Amygdala (tissue), 56 donors: ENCODE data around the gene POLR2C.

Experiments used
- DNase-seq, 56 donors: peaks; one replicate each; lab custom pipeline; 2025; lab: John Stamatoyannopoulos, UW

POLR2C gene

DNA sequence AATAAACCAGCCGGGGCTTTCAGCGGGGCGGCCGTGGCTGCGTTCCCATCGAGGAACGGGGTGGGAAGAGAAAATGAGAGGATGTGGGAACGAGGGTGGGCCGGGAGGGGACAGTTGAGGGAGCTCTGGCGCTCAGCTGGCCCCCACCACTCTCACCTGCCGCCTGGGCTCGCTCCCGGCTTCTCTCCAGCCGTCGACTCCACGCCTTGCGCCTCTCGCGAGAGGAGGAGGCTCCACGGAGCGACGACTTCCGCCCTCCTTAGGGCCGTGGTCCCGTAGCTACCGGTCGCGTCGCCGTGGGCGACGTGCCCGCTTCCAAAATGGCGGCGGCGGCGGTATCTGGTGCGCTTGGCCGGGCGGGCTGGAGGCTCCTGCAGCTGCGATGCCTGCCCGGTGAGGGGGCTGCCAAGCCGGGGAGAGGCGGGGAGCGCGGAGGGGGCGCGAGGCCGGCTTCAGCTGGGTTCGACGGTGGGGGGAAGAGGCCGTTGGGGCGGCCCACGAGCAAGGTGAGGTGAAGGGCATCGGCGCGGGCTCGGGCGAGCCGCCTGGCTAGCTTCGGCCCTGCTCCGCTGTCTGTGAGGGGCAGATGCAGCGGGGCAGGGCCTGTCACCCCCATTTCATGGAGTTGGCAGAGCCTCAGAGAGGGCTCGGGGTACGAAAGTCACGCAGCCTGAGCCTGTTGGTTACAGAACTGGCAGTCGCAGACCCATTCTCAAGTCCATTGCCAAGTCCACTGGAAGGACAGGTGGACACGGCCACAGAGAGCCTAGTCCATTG lies 15.1 kb upstream of the POLR2C start, which contains the start of the genes CIAPIN1 and COQ9:
Gene CIAPIN1, minus strand, starts transcription at position 200 of the 777 bp plus-strand sequence. CDS start 6,457 bp downstream, outside the sequence.
Gene COQ9, plus strand, starts transcription at position 294 of the 777 bp plus-strand sequence. Its CDS starts 27 bp downstream, at position 321.
- peak in 55 of 56 donors; percentile 23 to 92 (median 76) for DNase-seq

DNA sequence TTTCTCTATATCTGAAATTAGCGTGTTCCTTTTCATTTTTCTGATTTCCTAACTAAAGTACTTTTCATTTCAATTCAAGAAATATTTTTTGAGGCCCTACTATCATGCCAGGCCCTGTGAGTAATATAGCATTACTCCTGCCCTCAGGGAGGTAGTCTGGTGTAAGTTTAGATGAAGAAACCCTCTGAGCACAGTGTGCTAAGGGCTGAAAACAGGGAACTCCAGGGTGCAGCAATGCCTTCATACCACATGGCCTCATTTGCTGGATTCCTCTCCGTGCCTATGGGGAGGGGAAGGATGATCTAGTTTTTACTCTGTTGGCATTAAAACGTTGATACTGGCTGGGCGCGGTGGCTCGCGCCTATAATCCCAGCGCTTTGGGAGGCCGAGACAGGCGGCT lies 10.5 kb upstream of the POLR2C start:
- DNase-seq = no peak

DNA sequence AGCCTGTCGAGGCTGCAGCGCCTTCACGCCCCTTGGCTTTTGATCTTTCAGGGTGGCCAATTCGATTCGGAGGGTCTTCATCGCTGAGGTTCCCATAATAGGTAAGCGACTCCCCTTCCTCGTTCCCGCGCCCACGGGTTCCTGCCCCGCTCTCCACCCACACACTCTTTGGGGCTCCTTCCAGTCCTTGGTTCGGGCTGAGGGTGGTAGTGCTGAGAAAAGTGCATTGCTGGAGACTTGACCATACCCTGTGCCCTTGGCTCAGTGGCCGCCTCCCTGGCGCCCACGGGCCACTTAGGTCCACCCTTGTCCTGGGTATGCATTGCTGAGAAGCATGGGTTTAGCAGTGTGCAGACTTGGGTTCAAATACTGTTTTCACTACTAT lies 491 bp downstream of the POLR2C start:
- DNase-seq = no peak

DNA sequence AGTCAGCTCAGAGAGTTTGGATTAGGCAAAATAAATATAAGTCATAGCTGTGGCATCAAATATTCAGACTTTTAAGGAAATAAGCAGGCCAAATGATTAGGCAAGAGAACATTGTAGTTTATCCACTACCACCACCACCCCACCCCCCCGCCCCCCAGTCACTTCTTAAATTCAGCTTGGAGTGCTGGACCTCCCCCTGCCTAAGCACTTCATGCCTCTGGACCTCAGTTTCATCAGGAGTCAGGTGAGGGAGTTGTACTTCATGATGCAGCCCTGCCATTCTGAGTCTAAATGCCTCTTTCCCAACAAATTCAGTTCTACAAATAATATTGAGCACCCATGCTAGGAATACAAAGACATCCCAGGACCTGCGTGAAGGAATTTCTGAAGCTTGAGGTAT lies 2.0 kb downstream of the POLR2C start:
- DNase-seq = no peak

DNA sequence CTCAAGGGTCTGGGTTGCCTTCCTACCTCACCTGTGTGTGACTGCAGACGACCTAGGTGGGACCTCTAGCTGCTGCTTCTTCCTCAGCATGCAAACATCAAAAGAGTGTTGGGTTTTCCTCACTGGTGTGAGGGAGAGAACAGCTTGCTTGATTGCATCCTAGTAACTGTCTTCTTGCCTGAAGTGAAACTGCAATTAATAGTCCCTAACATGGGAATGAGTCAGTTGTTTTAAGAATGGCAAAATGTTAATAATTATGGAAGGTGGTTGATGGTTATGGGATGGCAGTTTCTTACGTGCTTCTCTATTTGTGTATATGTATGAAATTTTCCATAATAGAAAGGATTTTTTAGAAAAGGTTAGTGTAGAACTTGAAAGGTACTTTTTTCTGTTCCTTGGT lies 5.9 kb downstream of the POLR2C start:
- DNase-seq = no peak

DNA sequence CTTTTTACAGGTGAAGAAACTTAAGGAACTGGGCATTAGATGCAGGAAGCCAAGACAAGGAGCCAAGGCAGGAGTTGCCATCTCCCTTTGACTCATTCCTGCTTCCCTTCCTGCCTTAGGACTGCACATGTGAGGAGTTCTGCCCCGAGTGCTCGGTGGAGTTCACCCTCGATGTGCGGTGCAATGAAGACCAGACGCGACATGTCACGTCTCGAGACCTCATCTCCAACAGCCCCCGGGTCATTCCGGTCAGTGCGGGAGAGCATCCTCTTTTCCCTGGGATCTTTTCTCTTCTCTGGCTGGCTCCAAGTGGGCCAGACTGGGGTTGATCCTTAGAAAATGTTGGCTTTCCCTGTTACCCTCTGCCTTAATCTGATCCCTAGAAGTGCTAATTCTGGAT lies 6.6 kb downstream of the POLR2C start:
- DNase-seq = no peak

DNA sequence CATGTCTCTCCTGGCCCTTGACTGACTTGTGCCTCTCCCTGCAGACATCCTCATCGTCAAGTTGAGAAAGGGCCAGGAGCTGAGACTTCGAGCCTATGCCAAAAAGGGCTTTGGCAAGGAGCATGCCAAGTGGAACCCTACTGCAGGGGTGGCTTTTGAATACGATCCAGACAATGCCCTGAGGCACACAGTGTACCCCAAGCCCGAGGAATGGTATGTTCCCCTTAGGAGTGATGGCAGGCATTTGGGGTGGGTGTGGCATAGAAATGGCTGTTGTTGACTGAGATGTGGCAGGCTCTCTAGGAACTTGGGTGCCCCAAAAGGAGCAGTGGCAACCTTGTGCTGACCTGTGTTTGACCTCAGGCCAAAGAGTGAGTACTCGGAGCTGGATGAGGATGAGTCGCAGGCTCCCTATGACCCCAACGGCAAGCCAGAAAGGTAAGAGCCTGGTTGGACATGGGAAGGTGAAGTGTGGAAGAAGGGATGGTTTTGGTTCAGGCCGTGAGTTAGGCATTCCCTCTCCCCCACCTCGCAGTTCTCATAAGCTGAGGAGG lies 7.5 kb downstream of the POLR2C start:
- DNase-seq = no peak

DNA sequence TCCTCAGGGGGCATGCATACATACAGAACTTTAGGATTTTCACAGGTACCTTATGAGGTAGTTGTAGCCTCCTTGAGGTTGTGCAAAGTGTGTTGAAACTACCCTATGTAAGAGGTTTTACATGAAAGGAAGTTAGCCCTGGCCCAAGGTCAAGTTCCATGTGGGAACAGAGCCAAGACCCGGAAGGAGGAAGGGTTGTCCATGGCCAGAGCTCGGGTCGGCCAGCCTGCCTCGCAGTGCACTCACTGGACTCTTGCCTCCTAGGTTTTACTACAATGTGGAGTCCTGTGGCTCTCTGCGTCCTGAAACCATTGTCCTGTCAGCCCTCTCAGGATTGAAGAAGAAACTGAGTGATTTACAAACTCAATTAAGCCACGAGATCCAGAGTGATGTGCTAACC lies 8.2 kb downstream of the POLR2C start:
- DNase-seq = peak in 2 of 56 donors; percentile 9 to 30

DNA sequence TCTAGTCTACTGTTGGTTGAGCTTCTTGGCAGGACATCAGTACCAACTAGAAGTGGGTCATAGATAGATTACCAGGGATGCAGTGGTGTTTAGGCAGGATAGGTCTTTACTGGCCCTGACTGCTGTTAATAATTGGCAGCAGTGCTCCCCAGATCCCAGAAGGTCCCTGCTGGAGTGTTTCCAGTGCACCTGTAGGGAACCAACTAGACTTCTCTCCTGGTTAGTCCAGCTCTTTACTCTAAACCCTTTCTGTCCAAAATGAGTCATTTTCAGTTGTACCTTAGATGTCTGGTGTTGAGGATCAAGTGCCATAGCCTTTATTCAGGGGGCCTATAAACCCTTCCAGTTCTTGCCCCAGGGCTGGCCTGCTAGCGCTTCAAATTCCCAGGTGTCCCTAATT lies 8.7 kb downstream of the POLR2C start:
- DNase-seq = no peak

DNA sequence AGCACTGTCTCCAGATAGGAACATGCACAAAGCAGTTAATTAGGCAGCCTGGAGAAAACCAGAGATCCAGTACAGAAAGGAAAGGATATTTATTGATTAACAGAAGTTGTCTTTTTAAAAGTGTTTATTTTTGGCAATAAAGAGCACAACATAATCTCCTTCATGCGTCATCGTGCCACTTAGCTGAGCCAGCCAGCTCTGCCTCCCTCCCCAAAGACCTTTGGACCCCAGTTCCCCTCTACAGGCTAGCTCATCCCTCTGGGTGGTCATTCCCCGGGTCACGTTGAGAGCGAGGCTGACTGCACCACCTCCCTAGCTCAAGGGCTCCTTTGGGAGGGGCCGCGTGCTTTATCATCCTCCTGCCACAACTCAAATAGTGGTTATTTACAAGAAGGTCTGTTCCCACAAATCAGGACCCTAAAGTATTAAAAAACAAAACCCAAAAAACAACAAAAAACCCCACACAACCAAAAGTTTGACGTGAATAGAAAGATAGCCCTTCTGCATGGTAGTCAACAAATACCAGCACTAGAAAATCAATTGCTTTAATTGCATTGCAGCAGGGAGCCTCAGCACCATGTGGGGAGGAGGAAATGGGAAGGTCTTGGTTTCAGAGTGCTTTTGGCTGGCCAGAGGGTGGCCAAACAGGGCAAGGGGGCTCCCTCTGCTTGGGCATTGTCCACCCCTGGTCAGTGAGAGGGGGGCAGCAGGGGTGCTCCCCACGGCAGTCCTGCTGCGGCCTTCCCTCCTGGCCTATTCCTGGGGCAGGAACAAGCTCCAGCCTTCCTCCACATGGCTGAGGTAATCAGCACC lies 9.6 kb downstream of the POLR2C start:
- no peak for DNase-seq

DNA sequence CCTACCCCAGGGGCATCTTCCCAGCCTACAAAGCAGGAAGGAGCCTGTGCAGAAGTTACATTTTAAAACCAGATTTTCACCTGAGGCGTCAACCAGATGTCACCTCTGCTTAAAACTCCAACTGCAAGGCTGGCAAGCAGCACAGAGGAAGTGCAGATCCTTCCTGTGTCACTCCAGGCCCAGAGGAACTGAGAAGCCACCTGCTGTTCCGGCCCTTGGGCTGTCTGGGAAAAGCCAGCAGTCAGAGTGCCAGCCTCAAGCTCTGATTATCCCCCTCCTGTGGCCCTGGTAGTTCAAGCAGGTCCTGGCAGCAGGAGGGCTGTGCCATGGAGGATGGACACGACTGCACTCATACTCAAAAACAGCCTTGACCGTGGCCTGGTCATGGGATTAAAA lies 10.2 kb downstream of the POLR2C start:
- DNase-seq = no peak

DNA sequence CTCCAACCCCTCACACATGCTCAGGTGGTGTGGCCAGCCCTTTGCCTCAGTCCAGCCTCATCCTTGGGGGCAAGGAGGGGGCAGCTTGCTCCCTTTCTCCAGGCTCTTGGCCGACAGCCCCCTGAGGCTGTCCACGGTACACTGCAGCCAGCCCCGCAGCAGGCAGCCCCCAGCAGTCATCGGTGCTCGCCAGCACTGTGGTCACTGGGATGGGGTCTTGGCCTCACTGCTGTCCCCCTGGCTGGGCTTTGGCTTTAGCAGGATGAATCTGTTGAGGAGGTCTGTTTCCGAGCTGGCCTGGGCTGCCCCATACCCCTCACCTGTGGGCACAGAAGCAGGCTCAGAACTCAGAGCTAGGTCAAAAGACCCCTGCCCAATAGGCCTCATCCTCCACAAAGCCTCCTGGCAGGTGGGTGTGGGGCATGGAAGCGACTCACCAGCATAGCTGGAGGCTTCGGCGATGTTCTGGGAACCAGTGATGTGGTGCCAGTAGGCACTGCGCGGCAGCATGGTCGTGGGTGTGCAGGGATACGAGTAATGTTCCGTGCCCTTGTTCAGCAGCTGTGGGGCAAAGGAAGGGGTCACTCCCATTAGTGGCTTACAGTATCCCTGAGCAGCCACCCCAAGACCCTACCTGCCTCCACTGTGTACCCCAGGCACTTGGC lies 10.8 kb downstream of the POLR2C start:
- DNase-seq = peak in 1 of 56 donors; percentile 25

DNA sequence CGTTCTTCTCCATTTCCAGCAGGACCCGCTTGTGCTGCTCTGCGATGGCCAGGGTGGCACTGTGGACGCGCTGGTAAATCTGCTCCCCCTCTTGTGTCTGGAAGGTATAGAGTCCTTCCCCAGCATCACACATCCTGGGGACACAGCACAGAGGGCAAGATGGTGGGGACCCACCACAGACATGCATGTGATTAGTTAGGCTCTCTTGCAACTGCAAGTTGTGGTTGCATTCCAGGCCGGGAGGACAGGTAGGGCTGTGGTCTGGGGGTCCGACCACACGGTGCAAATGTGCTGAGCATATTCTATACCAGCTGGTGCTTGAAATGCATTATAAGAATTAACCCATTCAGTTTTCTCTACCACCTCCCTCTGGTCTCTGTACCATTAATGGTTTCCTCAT lies 11.4 kb downstream of the POLR2C start:
- no peak for DNase-seq

DNA sequence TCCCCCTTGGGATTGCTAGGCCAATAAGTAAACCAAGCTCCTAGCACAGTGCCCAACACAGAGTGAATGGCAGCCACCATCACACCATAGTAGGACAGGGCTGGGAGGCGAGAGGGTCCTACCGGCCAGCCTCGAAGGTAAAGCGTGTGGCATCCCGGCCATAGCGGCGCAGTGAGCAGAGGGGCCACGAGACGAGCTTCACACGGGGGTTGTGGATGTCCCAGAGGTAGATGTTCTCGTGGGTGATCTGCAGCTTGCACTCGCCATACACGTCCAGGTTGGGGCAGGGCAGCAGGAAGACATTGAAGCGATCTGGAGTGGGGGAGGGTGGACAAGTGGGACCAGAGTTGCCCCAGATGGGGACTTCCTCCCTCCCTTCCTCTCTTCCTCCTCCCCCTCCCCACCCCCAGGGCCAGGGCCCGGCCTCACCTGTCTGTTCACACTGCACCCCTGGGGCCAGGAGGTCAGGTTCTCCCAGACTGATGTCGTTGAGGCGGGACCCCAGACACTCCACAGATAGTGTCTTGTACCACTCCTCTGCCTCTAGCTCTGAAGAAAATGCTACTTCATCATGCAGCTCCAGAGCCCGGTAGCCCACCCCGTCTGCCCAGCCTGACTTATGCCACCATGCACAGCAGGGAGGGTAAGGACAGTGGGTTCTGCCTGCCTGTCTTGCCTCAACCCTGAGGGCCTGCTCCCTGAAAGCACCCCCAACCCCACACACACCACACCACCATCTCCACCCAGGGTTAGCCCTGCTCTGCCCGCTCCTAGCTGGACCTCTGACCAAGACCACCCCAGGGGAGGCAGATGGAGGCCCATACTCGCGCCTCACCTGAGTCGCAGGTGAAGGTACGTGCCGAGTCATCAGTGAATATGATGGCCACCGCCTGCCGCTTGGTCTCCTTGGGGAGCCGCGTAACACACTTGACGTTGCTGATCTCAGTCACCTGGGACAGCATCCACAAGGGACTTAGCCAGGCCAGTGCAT lies 12.5 kb downstream of the POLR2C start:
- no peak for DNase-seq

DNA sequence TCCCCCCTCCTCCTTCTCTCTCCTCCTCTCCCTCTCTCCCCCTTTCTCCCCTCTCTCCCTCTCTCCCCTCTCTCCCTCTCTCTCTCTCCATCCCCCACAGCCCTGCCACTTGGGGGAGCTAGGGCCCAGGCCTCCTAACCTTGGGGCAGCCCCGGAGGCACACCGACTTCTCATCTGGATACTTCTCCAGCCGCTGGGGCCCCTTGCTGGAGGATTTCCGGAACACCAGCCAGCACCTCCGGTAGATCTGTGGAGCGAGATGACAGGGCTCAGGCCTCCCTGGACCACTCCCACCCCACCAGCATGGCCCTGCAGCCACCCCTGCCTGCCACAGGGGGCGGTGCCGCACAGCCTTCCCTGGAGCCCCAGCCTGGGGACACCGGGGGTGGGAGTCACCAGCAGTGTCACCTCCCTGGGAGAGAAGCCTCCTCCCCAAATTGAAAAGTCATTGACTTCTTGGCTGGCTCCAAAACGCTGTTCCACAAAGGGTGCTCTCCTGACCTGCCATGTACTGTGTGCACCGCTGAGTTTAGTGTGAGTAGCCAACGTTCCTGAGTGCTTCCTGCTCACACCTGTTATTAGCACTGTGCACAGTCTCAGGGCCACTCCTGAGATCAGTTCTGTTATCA lies 13.3 kb downstream of the POLR2C start:
- DNase-seq = no peak

DNA sequence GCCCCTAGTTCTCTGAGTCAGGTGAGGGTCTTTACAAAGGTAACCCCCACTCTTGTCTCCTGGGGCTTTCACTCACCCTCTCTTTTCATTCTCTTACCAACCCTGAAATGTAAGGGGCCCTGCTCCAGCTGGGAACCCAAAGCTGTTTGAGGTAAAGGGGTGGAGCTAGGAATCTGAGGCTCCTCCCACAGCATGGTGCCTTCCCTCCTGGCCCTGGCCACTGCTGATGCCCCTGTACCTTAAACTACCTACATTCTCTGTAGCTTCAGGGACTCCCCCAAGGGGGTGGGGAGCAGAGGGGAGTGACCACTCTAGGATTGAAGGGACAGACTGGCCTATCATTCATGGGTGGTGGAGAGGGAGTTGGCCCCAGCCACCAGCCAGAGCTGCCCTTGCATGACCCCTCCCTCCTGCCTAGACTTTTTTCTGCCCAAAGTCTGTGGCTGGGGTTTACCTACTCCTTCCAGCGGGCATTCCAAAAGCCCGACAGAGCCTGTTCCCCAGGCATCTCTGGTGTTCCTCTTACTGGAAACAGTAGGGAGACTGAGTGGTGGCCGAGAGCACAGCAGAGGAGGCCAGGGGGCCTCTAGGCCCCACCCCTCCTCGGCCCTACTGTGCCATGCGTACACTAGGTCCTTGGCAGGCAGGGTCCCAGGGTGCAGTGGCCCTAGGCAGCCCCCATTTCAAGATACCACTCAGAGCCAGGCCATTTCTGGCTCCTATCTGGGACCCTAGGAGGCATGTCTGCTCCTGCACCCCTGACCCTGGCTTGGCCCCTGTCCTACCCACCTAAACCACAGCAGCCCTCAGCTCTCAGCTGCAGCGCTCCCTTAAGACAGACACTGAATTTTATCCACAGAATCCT lies 14.3 kb downstream of the POLR2C start:
- DNase-seq = no peak

DNA sequence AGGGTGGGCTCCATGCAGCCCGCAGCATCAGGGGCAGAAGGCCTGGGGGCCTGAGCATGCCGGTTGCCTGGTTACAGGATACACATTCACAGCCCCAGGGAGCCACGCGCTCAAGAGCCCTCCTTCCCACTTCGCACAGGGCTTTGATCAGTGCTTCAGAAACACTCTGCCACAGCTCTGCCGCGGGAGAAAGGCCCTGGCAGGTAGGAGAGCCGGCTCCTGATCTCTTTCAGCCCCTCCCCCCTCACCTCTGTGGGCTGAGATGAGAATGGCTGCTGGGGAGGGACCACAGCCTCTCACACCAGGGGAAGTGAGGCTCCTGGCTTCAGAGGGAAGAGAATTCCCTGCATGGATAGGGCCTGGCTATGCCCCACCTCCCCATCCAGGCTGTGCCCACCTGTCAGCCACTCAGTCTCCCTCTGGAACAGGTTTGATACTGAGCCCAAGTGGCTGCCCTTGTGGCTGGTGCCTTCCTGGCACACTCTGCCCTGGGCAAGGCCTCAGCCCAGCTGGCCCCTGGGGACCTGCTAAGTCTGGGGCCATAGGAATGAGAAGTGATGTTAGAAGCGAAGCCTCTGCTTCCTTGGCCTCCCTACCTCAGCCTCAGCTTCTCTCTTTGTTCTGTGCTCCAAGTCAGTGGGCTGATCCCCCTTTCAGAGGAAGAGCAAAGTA lies 15.2 kb downstream of the POLR2C start:
- DNase-seq = peak in 1 of 56 donors; percentile 15
